GM19238 (cell line): Measurements from ENCODE around the gene ADARB2.

ENCODE experiments used
- DNase-seq: peaks from one replicate; pipeline ENCODE4 v3.0.0; 2011; ENCODE audit warnings: low spot score; ENCODE audit not compliant: insufficient read length

ADARB2 gene

DNA sequence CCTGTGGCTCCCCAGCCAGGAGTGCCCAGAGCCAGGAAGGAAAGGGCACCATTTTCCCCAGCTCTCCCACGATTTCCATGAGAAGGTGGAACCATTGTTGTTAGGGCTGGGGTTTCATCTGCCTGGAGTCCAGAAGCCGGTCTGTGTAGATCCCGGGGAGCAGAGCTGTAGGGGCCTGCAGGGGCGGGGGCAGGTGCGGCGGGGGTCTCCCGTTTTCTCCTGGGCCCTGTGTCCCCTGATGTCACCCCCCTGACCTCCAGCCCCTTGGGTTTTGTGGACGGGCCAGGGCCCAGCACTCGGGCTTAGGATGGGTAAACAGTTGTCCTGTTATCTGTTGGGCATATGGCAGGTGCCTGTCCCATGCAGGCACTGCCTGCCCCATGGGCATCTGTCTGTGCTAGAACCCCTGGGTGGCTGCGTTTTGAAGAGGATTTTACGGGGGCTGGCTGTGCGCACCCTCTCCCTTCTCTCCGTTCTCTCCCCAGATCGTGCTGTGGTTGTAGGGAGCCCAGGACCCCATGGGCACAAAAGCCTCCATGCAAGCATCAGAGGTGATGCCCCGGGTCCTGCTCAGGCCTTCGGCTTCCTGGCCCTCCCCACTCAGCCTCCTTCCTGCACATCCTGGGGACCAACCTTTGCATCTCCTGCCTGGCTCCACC lies 522.3 kb downstream of the ADARB2 start:
- no peak for DNase-seq

DNA sequence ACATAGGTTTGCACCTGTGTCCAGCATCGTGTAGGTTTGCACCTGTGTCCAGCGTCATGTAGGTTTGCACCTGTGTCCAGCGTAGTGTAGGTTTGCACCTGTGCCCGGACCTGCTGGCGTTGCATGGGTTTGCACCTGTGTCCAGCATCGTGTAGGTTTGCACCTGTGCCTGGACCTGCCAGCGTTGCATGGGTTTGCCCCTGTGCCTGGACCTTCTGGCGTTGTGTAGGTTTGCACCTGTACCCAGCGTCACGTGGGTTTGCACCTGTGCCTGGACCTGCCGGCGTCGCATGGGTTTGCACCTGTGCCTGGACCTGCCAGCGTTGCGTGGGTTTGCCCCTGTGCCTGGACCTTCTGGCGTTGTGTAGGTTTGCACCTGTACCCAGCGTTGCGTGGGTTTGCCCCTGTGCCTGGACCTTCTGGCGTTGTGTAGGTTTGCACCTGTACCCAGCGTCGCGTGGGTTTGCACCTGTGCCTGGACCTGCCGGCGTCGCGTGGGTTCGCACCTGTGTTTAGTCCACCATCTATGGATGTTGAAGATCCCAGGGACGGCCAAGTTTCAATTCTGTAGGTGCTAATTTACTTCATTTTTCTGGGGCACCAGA lies 523.2 kb downstream of the ADARB2 start:
- DNase-seq: no peak

DNA sequence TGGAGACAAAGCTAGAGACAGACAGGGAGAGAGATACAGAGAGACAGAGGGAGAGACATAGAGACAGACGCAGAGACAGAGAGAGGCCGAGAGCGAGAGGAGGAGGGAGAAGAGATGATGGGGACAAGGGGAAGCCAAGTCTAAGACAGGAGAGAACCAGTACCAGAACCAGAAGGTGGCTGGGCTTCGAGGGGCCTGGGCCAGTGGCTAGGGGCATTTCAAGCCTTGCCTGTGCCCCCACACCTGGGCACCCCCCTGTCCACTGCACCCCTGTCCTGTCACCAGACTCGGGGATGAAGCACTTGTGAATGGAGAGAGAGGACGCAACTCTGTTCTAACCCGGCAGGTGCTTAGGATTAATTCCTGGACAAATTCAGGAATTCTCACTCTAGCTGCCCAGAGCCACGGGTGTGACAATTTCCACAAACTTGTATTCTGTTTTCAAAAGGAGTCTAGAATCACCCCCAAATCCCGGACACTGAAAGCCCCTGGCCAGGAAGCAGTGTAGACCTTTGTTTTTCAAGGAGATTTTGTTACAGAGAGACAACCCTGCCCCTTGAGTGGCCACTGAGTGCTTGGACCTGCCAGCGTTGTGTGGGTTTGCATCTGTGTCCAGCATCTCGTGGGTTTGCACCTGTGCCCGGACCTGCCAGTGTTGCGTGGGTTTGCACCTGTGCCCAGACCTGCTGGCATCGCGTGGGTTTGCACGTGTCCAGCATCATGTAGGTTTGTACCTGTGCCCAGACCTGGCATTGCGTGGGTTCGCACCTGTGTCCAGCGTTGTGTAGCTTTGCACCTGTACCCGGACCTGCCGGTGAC lies 523.9 kb downstream of the ADARB2 start:
- no peak for DNase-seq

DNA sequence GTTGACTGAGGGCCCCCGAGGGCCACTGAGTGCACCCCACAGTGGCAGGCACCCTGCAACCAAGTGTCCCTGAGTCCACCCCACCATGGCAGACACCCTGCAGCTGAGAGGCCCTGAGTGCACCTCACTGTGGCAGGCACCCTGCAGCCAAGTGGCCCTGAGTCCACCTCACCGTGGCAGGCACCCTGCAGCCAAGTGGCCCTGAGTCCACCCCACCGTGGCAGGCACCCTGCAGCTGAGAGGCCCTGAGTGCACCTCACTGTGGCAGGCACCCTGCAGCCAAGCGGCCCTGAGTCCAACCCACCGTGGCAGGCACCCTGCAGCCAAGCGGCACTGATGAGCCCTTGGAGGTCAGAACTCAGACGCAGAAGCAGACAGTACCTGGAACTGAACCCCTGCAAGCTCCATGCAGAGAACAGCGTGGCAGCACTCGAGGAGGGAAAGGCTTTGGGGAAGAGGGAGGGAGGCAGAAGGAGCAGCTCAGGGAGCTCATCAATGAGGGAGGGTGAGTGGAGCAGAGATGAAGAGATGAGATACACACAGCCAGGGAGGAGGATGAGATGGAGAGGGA lies 524.7 kb downstream of the ADARB2 start:
- DNase-seq: no peak

DNA sequence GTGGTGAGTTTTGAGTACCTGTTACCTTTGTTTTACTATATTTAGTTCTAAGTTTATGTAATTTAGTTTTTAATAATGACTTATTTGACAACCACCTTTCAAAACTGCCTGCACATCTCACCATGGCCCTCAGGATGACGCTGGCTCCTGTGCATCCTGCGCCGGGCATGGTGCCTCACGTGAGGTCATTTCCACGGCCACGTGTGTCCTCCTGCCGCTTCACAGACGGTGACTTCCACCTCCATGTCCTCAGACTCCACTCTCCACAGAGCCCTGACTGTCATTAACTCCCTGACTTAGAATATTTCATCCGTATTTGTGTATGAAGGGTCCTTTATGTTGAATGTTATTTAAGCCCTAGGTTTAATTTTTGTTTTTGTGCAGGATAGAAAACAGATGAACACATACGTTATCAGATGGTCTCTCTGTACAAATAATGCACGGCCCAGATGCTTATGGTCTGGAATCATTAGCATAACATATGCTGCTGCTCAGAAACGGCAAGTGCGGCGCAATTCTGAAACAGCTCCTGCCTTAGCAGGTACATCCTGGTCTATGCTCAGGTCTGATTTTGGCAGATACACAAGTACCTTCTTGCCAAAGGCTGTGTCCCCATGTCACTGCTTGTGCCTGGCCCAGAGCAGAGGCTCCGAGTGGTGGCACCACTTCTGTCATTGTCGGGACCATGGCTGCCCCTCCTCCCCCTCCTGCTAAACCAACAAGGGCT lies 525.3 kb downstream of the ADARB2 start:
- DNase-seq: no peak

DNA sequence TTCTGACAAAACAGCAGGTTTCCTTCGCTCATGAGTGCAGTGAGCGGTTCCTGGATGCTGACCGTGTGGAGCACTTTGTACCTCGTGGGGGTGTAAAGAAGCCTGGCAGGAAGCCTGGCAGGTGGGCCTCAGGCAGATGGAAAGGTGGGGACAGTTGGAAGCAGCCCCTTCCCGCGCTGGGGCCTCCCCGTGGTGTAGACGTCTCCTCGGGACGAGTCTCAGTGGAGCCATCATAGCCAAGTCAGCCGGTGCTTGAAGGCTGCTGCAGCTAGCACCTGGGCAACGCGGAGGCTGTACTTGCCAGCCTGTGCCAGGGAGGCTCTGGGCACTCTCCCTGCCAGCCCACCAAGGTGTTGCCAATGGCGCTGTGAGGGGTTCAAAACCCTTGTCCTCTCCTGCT lies 526.7 kb downstream of the ADARB2 start:
- DNase-seq: no peak

DNA sequence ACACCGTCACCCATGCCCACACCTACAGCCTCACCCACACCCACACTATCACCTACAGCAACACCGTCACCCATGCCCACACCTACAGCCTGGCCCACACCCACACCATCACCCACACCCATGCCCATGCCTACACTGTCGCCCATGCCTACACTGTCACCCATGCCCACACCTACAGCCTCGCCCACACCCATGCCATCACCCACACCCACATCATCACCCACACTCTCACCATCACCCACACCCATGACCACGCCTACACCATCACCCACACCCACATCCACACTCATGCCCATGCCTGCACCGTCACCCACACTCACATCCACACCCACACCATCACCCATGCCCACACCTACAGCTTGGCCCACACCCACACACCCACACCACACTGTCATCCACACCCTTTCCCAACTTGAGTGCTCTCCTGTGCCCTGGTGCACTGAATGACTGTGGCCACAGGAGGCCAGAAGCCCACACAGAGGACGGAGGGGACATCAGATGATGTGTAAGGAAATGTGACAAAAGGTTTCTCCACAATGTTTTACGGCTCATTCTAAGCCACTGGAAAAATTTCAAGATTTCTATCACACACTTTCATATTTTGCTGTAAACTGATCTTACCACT lies 527.9 kb downstream of the ADARB2 start:
- no peak for DNase-seq

DNA sequence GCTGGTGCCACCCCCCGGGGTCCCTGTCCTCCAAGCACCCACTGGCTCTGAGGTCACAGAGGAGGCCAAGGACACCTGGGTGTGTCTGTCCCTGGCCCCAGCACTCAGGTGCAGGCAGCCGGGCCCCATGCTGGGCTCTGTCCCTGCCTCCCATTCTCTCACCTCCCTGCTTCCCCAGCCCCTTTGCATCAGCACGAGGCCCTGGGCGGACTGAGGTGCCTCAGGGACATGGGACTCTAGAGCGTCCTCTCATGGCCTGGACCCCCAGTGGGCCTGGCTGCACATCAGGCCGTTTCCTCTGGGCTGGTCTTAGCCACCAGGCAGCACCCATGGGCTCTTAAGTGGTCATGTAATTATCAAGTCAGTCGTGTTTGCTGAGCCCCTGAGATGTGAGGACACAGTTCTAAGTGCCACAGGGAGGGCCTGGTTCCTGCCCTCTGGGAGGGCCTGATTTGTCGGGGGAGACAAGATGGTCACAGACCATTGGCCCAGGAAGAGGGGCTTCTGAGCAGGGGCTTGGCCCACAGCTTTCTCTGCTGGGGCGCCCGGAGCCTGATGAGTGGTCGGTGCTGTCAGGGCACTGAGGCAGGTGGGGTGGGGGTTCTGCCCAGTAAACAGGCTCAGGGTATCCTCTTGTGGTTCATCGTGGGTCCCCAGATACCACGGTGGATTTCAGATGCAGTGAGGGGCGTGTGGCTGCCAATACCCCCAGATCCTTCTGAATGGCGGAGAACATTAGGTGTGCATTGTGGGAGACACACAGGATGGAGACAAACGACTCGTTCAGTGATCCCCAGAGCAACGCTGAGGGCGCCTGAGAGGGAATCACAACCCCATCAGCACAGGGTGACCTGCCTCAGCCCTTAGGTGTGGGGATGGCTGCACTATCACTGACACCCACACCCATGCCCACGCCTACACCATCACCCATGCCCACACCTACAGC lies 528.7 kb downstream of the ADARB2 start:
- DNase-seq: no peak

DNA sequence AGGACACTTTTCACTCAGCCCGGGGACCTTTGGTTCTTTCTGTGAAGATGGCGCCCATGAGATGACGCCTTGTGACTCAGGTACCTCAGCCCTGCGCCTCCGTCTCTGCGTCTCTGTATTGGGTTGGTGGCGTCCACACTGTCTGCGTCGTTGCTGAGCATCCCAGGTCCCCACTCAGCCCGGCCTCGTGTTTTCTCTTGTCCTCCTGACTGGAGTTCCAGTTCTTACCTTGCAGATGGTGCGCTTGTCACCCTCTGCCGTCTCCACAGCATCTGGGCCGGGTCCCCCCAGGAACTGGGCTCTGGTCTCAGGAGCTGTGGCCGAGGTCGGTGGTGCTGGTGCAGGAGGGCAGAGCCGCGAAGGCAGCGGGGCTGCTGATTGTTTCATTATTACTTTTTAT lies 530.7 kb downstream of the ADARB2 start:
- no peak for DNase-seq

DNA sequence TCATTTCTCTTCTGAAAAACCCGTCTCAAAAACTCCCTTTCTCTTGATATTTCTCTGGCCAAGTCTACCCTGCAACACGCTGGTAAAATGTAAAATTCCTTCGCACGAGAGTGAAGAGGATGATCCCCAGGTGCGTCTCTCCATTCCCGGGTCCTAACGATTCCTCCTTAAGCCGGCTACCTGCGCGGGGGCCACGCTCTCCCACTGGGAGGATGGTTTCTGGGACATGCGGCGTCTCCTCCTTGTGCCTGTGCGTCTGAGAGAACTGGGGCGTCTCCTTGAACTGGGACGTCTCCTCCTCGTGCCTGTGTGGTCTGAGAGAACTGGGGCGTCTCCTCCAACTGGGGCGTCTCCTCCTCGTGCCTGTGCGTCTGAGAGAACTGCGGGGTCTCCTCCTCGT lies 531.2 kb downstream of the ADARB2 start:
- no peak for DNase-seq

DNA sequence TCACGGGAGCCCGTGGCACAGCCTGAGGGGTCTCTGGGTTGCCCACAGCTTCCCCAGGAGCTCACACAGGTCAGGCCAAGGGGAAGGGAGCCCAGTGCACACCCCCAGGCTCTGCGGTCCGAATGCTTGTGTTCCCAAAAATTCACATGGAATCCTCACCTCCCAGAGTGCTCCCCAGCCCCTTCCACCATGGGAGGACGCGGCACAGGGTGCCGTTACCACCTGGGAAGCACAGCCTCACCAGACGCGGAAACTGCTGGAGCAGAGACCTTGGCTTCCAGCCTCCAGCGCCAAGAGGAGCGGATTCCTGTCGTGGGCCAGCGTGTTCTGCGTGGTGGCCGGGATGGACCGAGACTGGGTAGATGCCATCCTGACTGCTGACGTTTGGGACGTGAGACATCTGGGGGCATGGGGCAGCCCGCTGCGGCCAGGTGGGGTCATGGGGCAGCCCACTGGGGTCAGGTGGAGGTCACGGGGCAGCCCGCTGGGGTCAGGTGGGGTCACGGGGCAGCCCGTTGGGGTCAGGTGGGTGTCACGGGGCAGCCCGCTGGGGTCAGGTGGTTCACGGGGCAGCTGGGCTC lies 531.8 kb downstream of the ADARB2 start:
- DNase-seq: no peak

DNA sequence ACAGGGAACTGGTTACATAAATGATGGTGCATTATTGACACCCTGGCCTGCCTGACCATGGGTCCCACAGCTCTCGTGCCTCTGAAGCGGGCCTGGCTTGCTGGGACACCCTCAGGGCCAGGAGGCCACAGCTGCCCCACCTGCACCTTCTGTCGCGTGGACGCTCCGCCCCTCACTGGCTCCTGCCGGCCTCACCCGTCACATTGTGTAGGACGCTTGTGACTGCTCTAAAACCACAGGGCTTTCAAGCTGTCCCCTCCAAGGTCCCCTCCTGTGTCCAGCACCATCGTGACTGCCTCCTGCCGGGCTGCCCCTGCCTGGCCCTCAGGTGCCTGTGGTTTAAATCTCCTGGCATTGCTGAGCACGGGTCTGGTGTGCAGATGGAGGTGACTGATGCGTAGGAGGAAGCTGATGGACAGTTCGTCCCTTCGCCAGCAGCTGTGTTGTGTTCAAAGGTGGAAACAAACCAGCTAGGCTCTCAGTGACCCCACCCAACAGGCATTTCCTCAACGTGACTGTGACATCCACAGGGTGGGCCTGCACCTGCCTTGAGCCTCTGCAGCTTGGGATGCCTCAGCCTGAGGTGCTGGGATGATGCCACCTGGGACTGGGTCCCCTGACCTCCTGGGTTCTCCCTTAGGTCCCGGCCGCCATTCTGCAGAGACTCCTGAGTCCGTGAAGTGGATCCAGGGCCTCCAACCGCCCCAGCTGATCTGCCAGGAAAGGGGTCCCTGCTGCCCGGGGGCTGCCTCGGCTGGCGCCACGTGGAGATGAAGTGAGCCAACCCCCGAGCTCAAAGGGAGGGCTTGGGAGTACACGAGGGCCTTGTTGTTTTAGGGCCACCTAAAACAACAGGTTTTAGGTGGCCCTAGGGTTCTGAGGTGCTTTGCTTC lies 532.6 kb downstream of the ADARB2 start:
- DNase-seq: no peak

DNA sequence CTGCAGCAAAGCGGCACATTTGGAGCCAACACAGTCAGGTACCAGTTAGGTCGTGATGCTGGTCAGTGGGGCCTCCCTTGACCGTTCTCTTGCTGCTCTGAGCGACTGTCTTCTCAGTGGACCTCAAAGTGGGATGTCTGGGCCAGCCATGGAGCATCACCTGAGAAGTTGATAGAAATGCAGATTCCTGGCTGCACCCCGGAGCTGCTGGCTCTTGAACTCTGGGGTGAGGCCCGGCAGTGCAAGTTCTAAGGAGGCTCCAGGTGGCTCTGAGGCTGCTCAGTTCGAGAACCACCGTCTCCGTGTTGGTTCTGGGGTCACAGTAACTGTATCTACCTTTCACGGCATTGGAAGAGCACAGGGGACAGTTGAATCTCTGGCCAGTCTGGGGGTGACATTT lies 533.6 kb downstream of the ADARB2 start:
- no peak for DNase-seq

DNA sequence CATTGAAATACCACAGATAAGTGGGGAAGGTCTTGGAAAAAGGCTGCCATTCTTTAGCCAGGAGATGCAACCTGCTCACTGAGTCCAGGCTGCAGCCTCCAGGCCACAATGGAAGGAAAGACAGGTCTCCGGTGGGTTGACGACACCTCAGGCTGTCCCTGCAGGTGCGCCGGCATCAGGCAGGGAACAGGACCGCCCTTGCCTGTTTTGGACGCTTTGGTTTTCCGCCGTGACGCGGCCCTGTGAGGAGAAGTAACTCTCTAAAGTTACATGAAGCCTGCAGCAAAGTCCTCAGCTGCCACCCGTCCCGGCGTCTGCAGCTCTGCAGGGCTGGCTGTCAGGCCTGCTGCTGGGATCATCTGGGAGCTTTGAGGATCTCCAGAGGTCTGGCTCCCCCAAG lies 534.1 kb downstream of the ADARB2 start:
- no peak for DNase-seq

DNA sequence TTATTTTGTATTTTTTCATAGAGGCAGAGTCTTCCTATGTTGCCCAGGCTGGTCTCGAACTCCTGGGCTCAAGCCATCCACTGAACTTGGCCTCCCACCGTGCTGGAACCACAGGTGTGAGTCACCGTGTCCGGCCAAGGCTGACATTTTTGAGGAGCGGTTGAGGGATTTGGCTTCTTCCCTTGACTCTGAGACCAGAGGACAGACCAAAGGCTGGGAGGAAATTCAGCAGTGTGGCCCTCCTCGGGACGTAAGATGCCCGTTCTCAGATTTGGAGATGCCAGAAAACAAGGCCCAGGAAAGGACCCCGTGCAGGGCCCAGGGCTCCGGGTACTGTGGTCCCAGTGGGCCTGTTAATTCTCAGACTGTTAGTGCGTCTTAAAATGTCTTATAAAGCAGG lies 535.0 kb downstream of the ADARB2 start:
- DNase-seq: no peak

DNA sequence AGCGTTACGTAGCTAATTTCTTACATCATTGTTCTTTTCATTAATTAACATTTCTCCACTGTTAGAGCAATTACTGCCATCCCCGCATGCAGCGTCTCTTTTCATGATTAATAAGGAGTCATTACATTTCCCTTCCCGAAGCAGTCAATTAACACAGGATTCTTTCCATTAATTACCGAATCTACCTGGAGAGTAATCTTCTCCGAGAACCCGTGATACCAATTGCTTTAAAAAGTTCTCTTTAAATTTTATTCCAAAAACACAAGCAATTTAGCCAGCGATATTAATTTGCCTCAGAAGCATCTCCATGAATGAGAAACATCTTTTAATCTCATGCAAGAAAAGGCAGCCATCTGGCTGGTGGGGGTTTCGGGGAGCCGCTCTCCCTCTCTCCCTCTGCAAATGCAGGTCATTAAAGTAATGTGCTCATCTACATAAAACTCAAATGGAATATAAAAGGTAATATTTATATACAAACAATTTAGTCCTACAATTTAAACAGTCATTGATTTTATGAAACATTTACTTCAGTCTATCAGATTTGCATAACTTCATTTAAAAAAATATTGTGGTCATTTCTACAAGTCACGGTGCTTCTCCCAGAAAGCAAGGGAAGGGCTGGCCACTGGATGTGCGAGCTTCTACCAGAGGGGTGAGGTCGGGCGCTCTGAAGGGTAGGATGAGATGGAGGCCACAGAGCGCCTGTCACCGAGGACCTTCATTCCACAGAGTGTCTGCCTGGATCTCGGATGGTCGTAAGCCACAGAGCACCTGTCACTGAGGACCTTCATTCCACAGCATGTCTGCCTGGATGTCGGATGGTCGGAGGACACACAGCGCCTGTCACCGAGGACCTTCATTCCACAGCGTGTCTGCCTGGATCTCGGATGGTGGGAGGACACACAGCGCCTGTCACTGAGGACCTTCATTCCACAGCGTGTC lies 536.2 kb downstream of the ADARB2 start:
- DNase-seq: no peak

DNA sequence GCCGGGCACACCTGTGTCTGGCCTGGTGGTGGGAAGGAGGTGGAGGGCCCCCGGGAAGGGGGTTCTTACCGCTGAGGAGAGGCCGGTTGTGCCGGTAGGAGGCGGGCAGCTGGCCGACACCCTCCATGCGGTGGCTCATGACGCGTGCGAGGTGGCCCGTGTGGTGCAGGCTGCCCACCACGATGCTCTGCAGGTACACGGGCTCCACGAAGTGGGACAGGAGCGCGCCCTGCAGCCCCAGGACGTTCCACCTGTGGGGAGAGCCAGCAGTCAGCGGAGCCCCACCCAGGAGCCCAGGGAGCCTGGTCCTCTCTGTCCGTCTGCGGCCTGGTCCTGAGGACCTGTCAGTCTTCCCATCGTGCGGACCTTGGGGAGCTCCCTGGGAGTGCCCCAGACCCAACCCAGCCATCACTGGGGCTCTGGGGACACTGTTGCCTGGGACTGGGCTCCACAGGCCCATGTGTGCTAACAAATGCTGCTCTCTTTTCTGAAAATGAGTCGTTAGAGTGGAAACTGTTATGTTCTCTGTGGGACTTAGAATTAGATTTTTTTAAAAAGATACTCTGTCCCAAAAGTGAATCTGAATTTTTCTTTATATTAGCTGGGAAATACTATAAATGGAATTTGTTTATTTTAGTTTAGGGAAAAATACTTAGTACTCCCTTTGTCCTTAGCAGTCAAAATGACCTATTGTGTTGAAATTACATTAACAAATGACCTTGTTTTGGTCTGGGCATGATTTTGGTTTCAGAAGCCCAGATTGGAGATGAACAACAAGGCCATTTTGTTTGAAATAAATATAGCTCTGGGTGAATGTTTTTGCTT lies 537.2 kb downstream of the ADARB2 start:
- DNase-seq: no peak
